HEK293 (cell line): ENCODE results near the gene BRCA1.

Source experiments
- CTCF ChIP-seq: fragments of 450-650 bp; formaldehyde crosslinking; IDR thresholded peaks from 2 replicates; pipeline ENCODE4 v1.5.1; 2016; ENCODE audit warnings: missing biosample characterization, missing genetic modification characterization
- GLIS1 ChIP-seq: fragments of 450-650 bp; formaldehyde crosslinking; IDR thresholded peaks from 2 replicates; pipeline ENCODE4 v1.5.1; 2016; ENCODE audit warnings: missing biosample characterization, missing genetic modification characterization
- HOXD13 ChIP-seq: sonication (generic); formaldehyde crosslinking; IDR thresholded peaks from 2 replicates; pipeline ENCODE4 v1.8.0; 2022; ENCODE audit warnings: missing genetic modification reagents, borderline replicate concordance
- KLF9 ChIP-seq: fragments of 450-650 bp; formaldehyde crosslinking; IDR thresholded peaks from 2 replicates; pipeline ENCODE4 v1.5.1; 2016; ENCODE audit warnings: missing biosample characterization, missing genetic modification characterization, low read depth
- MEIS1 ChIP-seq: sonication (generic); formaldehyde crosslinking; IDR thresholded peaks from 2 replicates; pipeline ENCODE4 v1.8.1; 2022; ENCODE audit warnings: missing genetic modification reagents, mild to moderate bottlenecking, borderline replicate concordance
- MZF1 ChIP-seq: fragments of 450-650 bp; formaldehyde crosslinking; IDR thresholded peaks from 2 replicates; pipeline ENCODE4 v1.5.1; 2017; ENCODE audit warnings: missing biosample characterization, missing genetic modification characterization, borderline replicate concordance
- OVOL3 ChIP-seq: fragments of 450-650 bp; formaldehyde crosslinking; IDR thresholded peaks from 2 replicates; pipeline ENCODE4 v1.5.1; 2016; ENCODE audit warnings: missing biosample characterization, missing genetic modification characterization
- SP2 ChIP-seq: fragments of 450-650 bp; formaldehyde crosslinking; IDR thresholded peaks from 2 replicates; pipeline ENCODE4 v1.5.1; 2016; ENCODE audit warnings: missing biosample characterization, missing genetic modification characterization
- TRIM28 ChIP-seq: IDR thresholded peaks from 2 replicates; pipeline ENCODE4 v1.6.1; 2011; ENCODE audit warnings: low read length, control low read depth, borderline replicate concordance
- ZBTB11 ChIP-seq: fragments of 450-650 bp; formaldehyde crosslinking; conservative IDR thresholded peaks from 2 replicates; pipeline ENCODE4 v1.5.1; 2016; ENCODE audit warnings: low read depth, missing biosample characterization, missing genetic modification characterization
- ZFP41 ChIP-seq: fragments of 450-650 bp; formaldehyde crosslinking; IDR thresholded peaks from 2 replicates; pipeline ENCODE4 v1.5.1; 2016; ENCODE audit warnings: missing biosample characterization, missing genetic modification characterization, borderline replicate concordance
- ZNF10 ChIP-seq: fragments of 450-650 bp; formaldehyde crosslinking; IDR thresholded peaks from 2 replicates; pipeline ENCODE4 v1.5.1; 2017; ENCODE audit warnings: missing biosample characterization, missing genetic modification characterization
- ZNF16 ChIP-seq: fragments of 450-650 bp; formaldehyde crosslinking; IDR thresholded peaks from 2 replicates; pipeline ENCODE4 v1.5.1; 2016; ENCODE audit warnings: low read depth, missing biosample characterization, missing genetic modification characterization
- ZNF302 ChIP-seq: fragments of 450-650 bp; formaldehyde crosslinking; IDR thresholded peaks from 2 replicates; pipeline ENCODE4 v1.5.1; 2016; ENCODE audit warnings: missing biosample characterization, missing genetic modification characterization, low read depth
- ZNF335 ChIP-seq: fragments of 450-650 bp; formaldehyde crosslinking; conservative IDR thresholded peaks from 2 replicates; pipeline ENCODE4 v1.5.1; 2016; ENCODE audit warnings: missing biosample characterization, missing genetic modification characterization
- ZNF558 ChIP-seq: fragments of 450-650 bp; formaldehyde crosslinking; IDR thresholded peaks from 2 replicates; pipeline ENCODE4 v1.5.1; 2016; ENCODE audit warnings: missing biosample characterization, missing genetic modification characterization
- ZNF600 ChIP-seq: fragments of 450-650 bp; formaldehyde crosslinking; IDR thresholded peaks from 2 replicates; pipeline ENCODE4 v1.5.1; 2016; ENCODE audit warnings: missing biosample characterization, missing genetic modification characterization
- ZNF639 ChIP-seq: fragments of 450-650 bp; formaldehyde crosslinking; IDR thresholded peaks from 2 replicates; pipeline ENCODE4 v1.5.1; 2016; ENCODE audit warnings: missing biosample characterization, missing genetic modification characterization
- ZNF707 ChIP-seq: fragments of 450-650 bp; formaldehyde crosslinking; IDR thresholded peaks from 2 replicates; pipeline ENCODE4 v1.5.1; 2016; ENCODE audit warnings: missing biosample characterization, missing genetic modification characterization
- ZNF792 ChIP-seq: fragments of 450-650 bp; formaldehyde crosslinking; IDR thresholded peaks from 2 replicates; pipeline ENCODE4 v1.5.1; 2016; ENCODE audit warnings: missing biosample characterization, missing genetic modification characterization
- TF ChIP-seq, protein P1 (sequence below): fragments of 450-650 bp; formaldehyde crosslinking; IDR thresholded peaks from 2 replicates; pipeline ENCODE4 v1.5.1; 2016; ENCODE audit warnings: missing biosample characterization, missing genetic modification characterization
- TF ChIP-seq, protein P2 (sequence below): fragments of 450-650 bp; formaldehyde crosslinking; IDR thresholded peaks from 2 replicates; pipeline ENCODE4 v1.5.1; 2016; ENCODE audit warnings: missing biosample characterization, missing genetic modification characterization, low read depth
- TF ChIP-seq, protein P3 (sequence below): fragments of 450-650 bp; formaldehyde crosslinking; IDR thresholded peaks from 2 replicates; pipeline ENCODE4 v1.5.1; 2017; ENCODE audit warnings: missing biosample characterization, missing genetic modification characterization

Gene BRCA1

GRCh38 chr17:42997984-42998938, 126.9 kb downstream of the BRCA1 start, which contains the start of gene RPL27 (continued):
- TF ChIP-seq ZNF600, result peak; percentile 96
- peak; percentile 94 for TF ChIP-seq CTCF (tag by site-specific recombination)
- TF ChIP-seq, protein P1, sequence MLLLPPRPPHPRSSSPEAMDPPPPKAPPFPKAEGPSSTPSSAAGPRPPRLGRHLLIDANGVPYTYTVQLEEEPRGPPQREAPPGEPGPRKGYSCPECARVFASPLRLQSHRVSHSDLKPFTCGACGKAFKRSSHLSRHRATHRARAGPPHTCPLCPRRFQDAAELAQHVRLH (tag by site-specific recombination), result peak; percentile 90
- peak; percentile 39; the same call in 1 of the 2 replicates for TF ChIP-seq OVOL3 (tag by site-specific recombination)
- no peak for TF ChIP-seq ZNF16 (tag by site-specific recombination)
- TF ChIP-seq, protein P2, sequence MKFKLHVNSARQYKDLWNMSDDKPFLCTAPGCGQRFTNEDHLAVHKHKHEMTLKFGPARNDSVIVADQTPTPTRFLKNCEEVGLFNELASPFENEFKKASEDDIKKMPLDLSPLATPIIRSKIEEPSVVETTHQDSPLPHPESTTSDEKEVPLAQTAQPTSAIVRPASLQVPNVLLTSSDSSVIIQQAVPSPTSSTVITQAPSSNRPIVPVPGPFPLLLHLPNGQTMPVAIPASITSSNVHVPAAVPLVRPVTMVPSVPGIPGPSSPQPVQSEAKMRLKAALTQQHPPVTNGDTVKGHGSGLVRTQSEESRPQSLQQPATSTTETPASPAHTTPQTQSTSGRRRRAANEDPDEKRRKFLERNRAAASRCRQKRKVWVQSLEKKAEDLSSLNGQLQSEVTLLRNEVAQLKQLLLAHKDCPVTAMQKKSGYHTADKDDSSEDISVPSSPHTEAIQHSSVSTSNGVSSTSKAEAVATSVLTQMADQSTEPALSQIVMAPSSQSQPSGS (tag by site-specific recombination), result peak; percentile 90
- TF ChIP-seq ZNF558 (tag by site-specific recombination), result peak; percentile 91; the same call in 1 of the 2 replicates
- TF ChIP-seq, protein P3, sequence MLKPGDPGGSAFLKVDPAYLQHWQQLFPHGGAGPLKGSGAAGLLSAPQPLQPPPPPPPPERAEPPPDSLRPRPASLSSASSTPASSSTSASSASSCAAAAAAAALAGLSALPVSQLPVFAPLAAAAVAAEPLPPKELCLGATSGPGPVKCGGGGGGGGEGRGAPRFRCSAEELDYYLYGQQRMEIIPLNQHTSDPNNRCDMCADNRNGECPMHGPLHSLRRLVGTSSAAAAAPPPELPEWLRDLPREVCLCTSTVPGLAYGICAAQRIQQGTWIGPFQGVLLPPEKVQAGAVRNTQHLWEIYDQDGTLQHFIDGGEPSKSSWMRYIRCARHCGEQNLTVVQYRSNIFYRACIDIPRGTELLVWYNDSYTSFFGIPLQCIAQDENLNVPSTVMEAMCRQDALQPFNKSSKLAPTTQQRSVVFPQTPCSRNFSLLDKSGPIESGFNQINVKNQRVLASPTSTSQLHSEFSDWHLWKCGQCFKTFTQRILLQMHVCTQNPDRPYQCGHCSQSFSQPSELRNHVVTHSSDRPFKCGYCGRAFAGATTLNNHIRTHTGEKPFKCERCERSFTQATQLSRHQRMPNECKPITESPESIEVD (tag by site-specific recombination), result peak; percentile 87
- peak; percentile 72 for TF ChIP-seq ZNF10
- peak; percentile 94 for TF ChIP-seq SP2 (tag by site-specific recombination)
- TF ChIP-seq ZNF792 (tag by site-specific recombination), result 0 out of 2 replicates have a peak, but pooled peaks have one; percentile 18
- TF ChIP-seq MZF1, result no peak
- TF ChIP-seq ZFP41, result no peak
- TF ChIP-seq ZNF302 (tag by site-specific recombination), result 0 out of 2 replicates have a peak, but pooled peaks have one; percentile 47
- TF ChIP-seq GLIS1 (tag by site-specific recombination), result peak; percentile 58; the same call in 1 of the 2 replicates
- TF ChIP-seq HOXD13, result no peak
- TF ChIP-seq ZNF707 (tag by site-specific recombination), result no peak
- peak; percentile 89 for TF ChIP-seq KLF9
- TF ChIP-seq ZBTB11, result peak; percentile 97
- peak; percentile 68 for TF ChIP-seq ZNF335 (tag by site-specific recombination)
- TF ChIP-seq TRIM28, result peak; percentile 97
- no peak for TF ChIP-seq MEIS1 (CRISPR knock-in tag)
- TF ChIP-seq ZNF639 (tag by site-specific recombination), result peak; percentile 99
